ENCODE results near the gene OR13J1. TPM values are rescaled to one million over a fixed set of nuclear protein-coding genes. Genes with fewer than 3 reads are reported as not detected.
"Not testable (repeated sequence)": the region's sequence is repeated elsewhere in the genome, so short reads cannot be mapped to it uniquely, and the experiment has no call there.

The OR13J1 gene
- total RNA-seq, 1 experiment from 2014 or later, result not detected

GRCh38 chr9:35891646-35892045 lies 21.4 kb upstream of the OR13J1 start:
- Histone ChIP-seq H3K4me1 (replicated peaks) (no peaks in the 10 kb centered on the region), H3K4me3 (no peak overlapping the region), H3K27ac (no peak overlapping the region), H3K36me3 (no peaks in the 10 kb centered on the region), H3K27me3 (replicated peaks) (no peaks in the 10 kb centered on the region), H3K9me3 (replicated peaks) (no peaks in the 10 kb centered on the region)
- DNase-seq (ENCODE audit: low read depth in 1 of 2, low spot score in 2 of 2), result no peak

- not testable (repeated sequence) for H3K9me3 ChIP-seq (replicated peaks); H3K36me3 ChIP-seq; H3K4me3 ChIP-seq; H3K27ac ChIP-seq; H3K4me1 ChIP-seq (replicated peaks); DNase-seq (ENCODE audit: low read depth in 1 of 2, low spot score in 2 of 2); H3K27me3 ChIP-seq (replicated peaks)
Measured at GRCh38 chr9:35884908-35885307, 14.7 kb upstream of the OR13J1 start.

DNA sequence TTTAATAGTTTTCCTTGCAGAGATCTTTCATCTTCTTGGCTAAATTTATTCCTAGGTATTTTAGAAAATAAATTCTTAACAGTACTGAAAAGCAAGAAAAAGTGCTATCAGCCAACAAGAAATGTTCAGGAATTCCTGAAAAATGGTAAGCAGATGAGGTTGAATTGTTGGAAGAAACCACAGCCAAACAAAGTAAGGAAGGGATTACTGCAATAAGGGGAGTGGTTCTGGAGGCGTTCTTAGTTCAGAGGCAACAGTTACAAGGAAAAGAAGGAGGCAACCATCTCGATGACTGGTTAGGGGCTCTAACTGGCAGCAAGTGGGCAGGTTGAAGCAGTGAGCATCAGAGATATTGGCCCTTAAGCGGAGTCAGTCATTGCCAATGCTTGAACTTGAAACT lies 12.8 kb upstream of the OR13J1 start:
- no peak overlapping the region for H3K27ac ChIP-seq
- H3K9me3 ChIP-seq (replicated peaks), result no peaks in the 10 kb centered on the region
- H3K4me3 ChIP-seq, result no peak overlapping the region
- peak in 1 of 2 experiments; percentile 3 for DNase-seq (ENCODE audit: low read depth in 1 of 2, low spot score in 2 of 2)
- no peaks in the 10 kb centered on the region for H3K36me3 ChIP-seq
- 0 out of 2 replicates have a peak, but pooled peaks cover 4% of the 10 kb centered on the region for H3K4me1 ChIP-seq (replicated peaks)
- no peaks in the 10 kb centered on the region for H3K27me3 ChIP-seq (replicated peaks)

- H3K4me3 ChIP-seq, result no peak overlapping the region
- peak; percentile 37 to 63 for DNase-seq (ENCODE audit: low read depth in 1 of 2, low spot score in 2 of 2)
- 0 out of 2 replicates have a peak, but pooled peaks cover 4% of the 10 kb centered on the region for H3K4me1 ChIP-seq (replicated peaks)
- no peaks in the 10 kb centered on the region for H3K9me3 ChIP-seq (replicated peaks)
- H3K27me3 ChIP-seq (replicated peaks), result no peaks in the 10 kb centered on the region
- no peak overlapping the region for H3K27ac ChIP-seq
- no peaks in the 10 kb centered on the region for H3K36me3 ChIP-seq
Measured at GRCh38 chr9:35882263-35882848, 12.2 kb upstream of the OR13J1 start.

DNA sequence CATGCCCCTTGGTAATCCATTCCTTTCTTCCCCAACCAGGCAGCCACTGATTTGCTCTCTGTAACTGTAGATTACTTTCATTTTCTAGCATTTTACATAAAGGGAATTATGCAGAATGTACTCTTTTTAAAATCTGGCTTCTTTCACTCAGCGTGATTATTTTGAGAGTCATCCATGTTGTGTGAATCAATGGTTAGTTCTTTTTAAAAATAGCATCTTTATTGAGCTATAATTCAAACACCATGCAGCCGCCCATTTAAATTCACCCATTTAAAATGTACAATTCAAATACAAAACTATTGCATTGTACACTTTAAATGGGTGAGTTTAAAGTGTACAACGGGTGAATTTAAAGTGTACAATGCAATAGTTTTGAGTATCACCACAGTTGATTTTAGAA lies 2.3 kb upstream of the OR13J1 start:
- Histone ChIP-seq H3K4me1 (replicated peaks) (no peaks in the 10 kb centered on the region), H3K4me3 (no peak overlapping the region), H3K27me3 (replicated peaks) (no peaks in the 10 kb centered on the region), H3K9me3 (replicated peaks) (no peaks in the 10 kb centered on the region), H3K27ac (no peak overlapping the region), H3K36me3 (no peaks in the 10 kb centered on the region)
- no peak for DNase-seq (ENCODE audit: low read depth in 1 of 2, low spot score in 2 of 2)

DNA sequence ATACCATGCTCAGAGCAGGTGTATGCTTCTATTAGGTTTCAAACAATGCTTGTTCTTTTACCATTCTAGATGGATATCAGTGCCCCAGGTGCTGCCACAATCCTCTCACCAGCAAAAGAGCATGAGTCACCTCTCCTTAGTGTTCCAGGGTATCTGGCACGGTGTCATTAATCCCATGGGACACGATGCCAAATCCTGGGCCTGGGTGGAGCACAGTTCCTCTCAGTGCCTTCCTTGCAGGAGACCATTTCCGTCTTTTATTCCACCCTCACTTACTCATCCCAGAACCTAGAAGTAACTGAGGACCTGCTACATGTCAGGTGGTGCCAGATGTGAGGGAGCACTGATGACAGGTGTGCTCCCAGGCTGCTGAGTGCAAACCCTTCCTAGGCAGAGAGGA lies 1.3 kb upstream of the OR13J1 start:
- no peak for DNase-seq (ENCODE audit: low read depth in 1 of 2, low spot score in 2 of 2)
- Histone ChIP-seq H3K4me1 (replicated peaks) (no peaks in the 10 kb centered on the region), H3K4me3 (no peak overlapping the region), H3K27me3 (replicated peaks) (no peaks in the 10 kb centered on the region), H3K9me3 (replicated peaks) (no peaks in the 10 kb centered on the region), H3K27ac (no peak overlapping the region), H3K36me3 (no peaks in the 10 kb centered on the region)

GRCh38 chr9:35869621-35870216 lies 482 bp downstream of the OR13J1 start:
- DNase-seq (ENCODE audit: low read depth in 1 of 2, low spot score in 2 of 2), result no peak
- Histone ChIP-seq H3K4me3 (no peak overlapping the region), H3K27ac (no peak overlapping the region), H3K9me3 (replicated peaks) (no peaks in the 10 kb centered on the region), H3K4me1 (replicated peaks) (no peaks in the 10 kb centered on the region), H3K27me3 (replicated peaks) (no peaks in the 10 kb centered on the region), H3K36me3 (no peaks in the 10 kb centered on the region)

DNA sequence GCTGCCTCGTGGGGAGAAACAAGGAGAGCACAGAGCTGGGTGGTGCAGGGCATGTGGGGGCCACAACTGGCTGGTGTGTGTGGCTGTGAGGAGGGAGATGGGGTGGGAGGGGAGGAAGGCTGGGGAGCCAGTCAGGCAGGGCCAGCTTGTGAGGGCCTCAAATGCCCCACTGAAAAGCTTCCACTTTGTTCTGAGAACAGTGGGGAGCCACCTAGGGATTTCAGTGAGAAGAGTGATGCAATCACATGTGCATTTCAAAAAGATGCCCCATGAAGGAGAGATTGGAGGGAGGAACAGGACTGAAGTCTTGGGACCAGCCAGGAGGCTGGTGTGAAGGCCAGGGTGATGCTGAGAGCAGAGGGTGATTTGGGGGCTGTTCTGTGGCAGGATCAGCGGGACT lies 1.3 kb downstream of the OR13J1 start:
- Histone ChIP-seq H3K4me3 (no peak overlapping the region), H3K4me1 (replicated peaks) (no peaks in the 10 kb centered on the region), H3K36me3 (no peaks in the 10 kb centered on the region), H3K27me3 (replicated peaks) (no peaks in the 10 kb centered on the region), H3K9me3 (replicated peaks) (no peaks in the 10 kb centered on the region), H3K27ac (no peak overlapping the region)
- DNase-seq (ENCODE audit: low read depth in 1 of 2, low spot score in 2 of 2), result no peak

DNA sequence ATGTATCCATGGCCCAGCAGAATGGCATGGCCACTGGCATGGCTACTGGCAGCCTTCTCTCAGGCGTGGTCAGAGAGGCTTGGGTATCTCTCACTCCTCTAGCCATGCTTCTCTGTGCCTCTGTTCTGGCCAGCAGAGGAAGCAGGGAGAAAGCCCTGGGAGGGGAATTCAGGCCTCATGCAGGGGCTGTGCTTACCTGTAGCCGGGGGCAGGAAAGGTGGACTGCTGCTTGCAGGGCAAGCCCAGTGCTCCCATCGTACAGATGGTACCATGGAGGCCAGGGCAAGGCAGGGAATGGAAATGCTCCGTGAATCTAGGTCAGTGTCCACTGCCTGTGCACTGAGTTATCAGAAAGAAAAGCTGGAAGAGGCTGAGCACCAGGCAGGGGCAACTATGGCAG lies 2.7 kb downstream of the OR13J1 start:
- no peak for DNase-seq (ENCODE audit: low read depth in 1 of 2, low spot score in 2 of 2)
- Histone ChIP-seq H3K4me1 (replicated peaks) (no peaks in the 10 kb centered on the region), H3K27ac (no peak overlapping the region), H3K36me3 (no peaks in the 10 kb centered on the region), H3K9me3 (replicated peaks) (no peaks in the 10 kb centered on the region), H3K4me3 (no peak overlapping the region), H3K27me3 (replicated peaks) (no peaks in the 10 kb centered on the region)

DNA sequence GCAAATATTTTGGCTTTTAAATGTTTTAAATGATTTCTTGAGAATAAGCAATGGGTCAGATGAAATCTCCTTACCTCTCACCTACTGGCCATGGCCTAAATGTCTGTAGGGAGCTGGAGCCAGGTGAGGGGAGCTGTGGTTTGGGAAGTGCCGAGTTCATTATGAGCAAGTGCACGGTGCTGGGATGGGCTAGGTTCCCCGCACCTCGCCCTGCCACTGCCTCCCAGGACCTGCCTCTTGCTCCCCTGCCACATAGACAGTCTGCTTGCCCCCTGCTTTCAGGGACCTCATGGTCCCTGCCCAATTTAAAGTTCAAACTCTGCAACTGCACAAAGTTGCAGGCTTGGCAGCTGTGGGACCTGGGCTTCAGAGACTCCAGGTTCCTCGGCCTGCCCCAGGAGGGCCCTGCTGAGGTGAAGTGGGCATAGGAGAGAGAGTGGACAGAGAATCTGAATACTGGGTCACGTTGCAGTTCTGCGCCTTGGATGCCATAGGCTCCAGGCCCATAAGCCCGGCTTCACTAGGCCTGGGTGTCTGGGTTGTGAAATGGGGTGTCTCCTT lies 5.4 kb downstream of the OR13J1 start:
- H3K4me3 ChIP-seq, result no peak overlapping the region
- H3K27ac ChIP-seq, result no peak overlapping the region
- no peaks in the 10 kb centered on the region for H3K27me3 ChIP-seq (replicated peaks)
- H3K36me3 ChIP-seq, result no peaks in the 10 kb centered on the region
- no peak for DNase-seq (ENCODE audit: low read depth in 1 of 2, low spot score in 2 of 2)
- H3K9me3 ChIP-seq (replicated peaks), result no peaks in the 10 kb centered on the region
- H3K4me1 ChIP-seq (replicated peaks), result no peaks in the 10 kb centered on the region

DNA sequence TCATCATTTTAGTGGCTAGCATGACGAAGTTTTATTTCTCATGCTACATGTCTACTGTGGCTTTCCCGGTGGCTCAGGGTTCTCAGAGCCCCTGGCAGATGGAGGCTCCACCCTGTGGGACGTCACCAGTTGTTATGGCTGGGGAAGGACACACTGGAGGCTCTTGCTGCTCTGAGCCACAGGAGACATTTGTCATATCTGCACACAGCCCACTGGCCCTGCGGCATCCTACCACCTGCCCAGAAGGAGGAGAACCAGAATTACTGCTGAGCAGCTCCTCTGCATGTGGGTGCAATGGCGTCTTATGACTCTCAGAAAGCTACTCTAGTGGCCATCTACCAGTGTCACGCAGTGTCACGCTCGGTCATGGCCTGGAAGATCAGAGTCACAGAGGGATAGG lies 6.6 kb downstream of the OR13J1 start:
- Histone ChIP-seq H3K36me3 (no peaks in the 10 kb centered on the region), H3K4me1 (replicated peaks) (no peaks in the 10 kb centered on the region), H3K27me3 (replicated peaks) (no peaks in the 10 kb centered on the region), H3K9me3 (replicated peaks) (no peaks in the 10 kb centered on the region), H3K4me3 (no peak overlapping the region), H3K27ac (no peak overlapping the region)
- DNase-seq (ENCODE audit: low read depth in 1 of 2, low spot score in 2 of 2), result no peak

- H3K27me3 ChIP-seq (replicated peaks), result no peaks in the 10 kb centered on the region
- no peaks in the 10 kb centered on the region for H3K36me3 ChIP-seq
- no peak for DNase-seq (ENCODE audit: low read depth in 1 of 2, low spot score in 2 of 2)
- no peaks in the 10 kb centered on the region for H3K4me1 ChIP-seq (replicated peaks)
- H3K9me3 ChIP-seq (replicated peaks), result no peaks in the 10 kb centered on the region
- H3K27ac ChIP-seq, result no peak overlapping the region
- no peak overlapping the region for H3K4me3 ChIP-seq
Measured at GRCh38 chr9:35862328-35862727, 7.9 kb downstream of the OR13J1 start.

GRCh38 chr9:35861161-35861897 lies 8.9 kb downstream of the OR13J1 start:
- DNase-seq (ENCODE audit: low read depth in 1 of 2, low spot score in 2 of 2), result no peak
- H3K27me3 ChIP-seq (replicated peaks), result no peaks in the 10 kb centered on the region
- H3K4me1 ChIP-seq (replicated peaks), result no peaks in the 10 kb centered on the region
- no peaks in the 10 kb centered on the region for H3K36me3 ChIP-seq
- H3K9me3 ChIP-seq (replicated peaks), result no peaks in the 10 kb centered on the region
- no peak overlapping the region for H3K4me3 ChIP-seq
- no peak overlapping the region for H3K27ac ChIP-seq

- H3K36me3 ChIP-seq, result no peaks in the 10 kb centered on the region
Measured at GRCh38 chr9:35859990-35860339, 10.2 kb downstream of the OR13J1 start.

More at GRCh38 chr9:35859990-35860339, 10.2 kb downstream of the OR13J1 start:
- H3K9me3 ChIP-seq (replicated peaks), result no peaks in the 10 kb centered on the region
- no peaks in the 10 kb centered on the region for H3K27me3 ChIP-seq (replicated peaks)
- DNase-seq (ENCODE audit: low read depth in 1 of 2, low spot score in 2 of 2), result no peak
- H3K4me1 ChIP-seq (replicated peaks), result no peaks in the 10 kb centered on the region
- H3K27ac ChIP-seq, result no peak overlapping the region
- H3K4me3 ChIP-seq, result no peak overlapping the region

Measured in SJSA1 (cell line).